Calu3 (cell line): ENCODE results near the gene GJA4. TPM values are rescaled to one million over a fixed set of nuclear protein-coding genes. Genes with fewer than 3 reads are reported as not detected.
"Not testable (repeated sequence)": the region's sequence is repeated elsewhere in the genome, so short reads cannot be mapped to it uniquely, and the experiment has no call there.

Source experiments
- BruUV-seq: library from RNA; stranded (reverse); fragments of 400-500 nt; replicated peaks from 2 replicates; lab custom pipeline; 2021; lab: Mats Ljungman, UMichigan
- CTCF ChIA-PET: fragments of 300-600 bp; sonication (Branson Sonifier 250); formaldehyde crosslinking; loops from one replicate; lab custom pipeline; 2022; ENCODE audit warnings: antibody characterized with exemption; lab: Charles Lee
- DNase-seq: peaks from one replicate; pipeline ENCODE4 v3.0.0; 2022
- H3K27ac Mint-ChIP-seq: one replicate; pipeline ENCODE4 v1.8.0; 2022; ENCODE audit warnings: mixed read lengths; ENCODE audit not compliant: unreplicated experiment
- H3K27me3 Mint-ChIP-seq: one replicate; pipeline ENCODE4 v1.8.0; 2022; ENCODE audit warnings: mixed read lengths; ENCODE audit not compliant: unreplicated experiment
- H3K36me3 Mint-ChIP-seq: one replicate; pipeline ENCODE4 v1.8.0; 2022; ENCODE audit warnings: mild to moderate bottlenecking, moderate library complexity, mixed read lengths; ENCODE audit not compliant: insufficient read depth, unreplicated experiment
- H3K4me1 Mint-ChIP-seq: one replicate; pipeline ENCODE4 v1.8.0; 2022; ENCODE audit warnings: mild to moderate bottlenecking, low read depth, mixed read lengths; ENCODE audit not compliant: unreplicated experiment
- H3K4me3 Mint-ChIP-seq: one replicate; pipeline ENCODE4 v1.8.0; 2022; ENCODE audit warnings: mild to moderate bottlenecking, low read depth, moderate library complexity, mixed read lengths; ENCODE audit not compliant: unreplicated experiment
- H3K9me3 Mint-ChIP-seq: one replicate; pipeline ENCODE4 v1.8.0; 2022; ENCODE audit warnings: low read depth, mixed read lengths; ENCODE audit not compliant: unreplicated experiment
- CTCF ChIP-seq: fragments of 200-600 bp; IDR thresholded peaks from one replicate; pipeline ENCODE4 v1.8.0; 2022; ENCODE audit warnings: antibody characterized with exemption; ENCODE audit not compliant: unreplicated experiment
- intact Hi-C: fragments of 100-400 bp; cut with micrococcal nuclease; formaldehyde crosslinking; loops from one replicate; pipeline ENCODE4 v1.10.0; 2022; ENCODE audit not compliant: unreplicated experiment
- total RNA-seq: library from RNA; stranded (reverse); gene quantifications from 2 replicates; pipeline ENCODE4 v1.2.3, GENCODE V29; 2022

Gene GJA4
- total RNA-seq, 1 experiment from 2014 or later = not detected

GRCh38 chr1:34803770-34804169, 11.0 kb downstream of the GJA4 start:
- BruUV-seq = no TSS peak
- Mint-ChIP-seq H3K9me3 (no peaks in the 10 kb centered on the region), H3K36me3 (no peaks in the 10 kb centered on the region), H3K4me1 (peaks cover 19% of the 10 kb centered on the region), H3K27ac (no peak overlapping the region), H3K4me3 (no peak overlapping the region), H3K27me3 (no peaks in the 10 kb centered on the region)
- DNase-seq = no peak
- no peak for TF ChIP-seq CTCF
- CTCF ChIA-PET = no interaction called here
- intact Hi-C loops = no loop called here

DNA sequence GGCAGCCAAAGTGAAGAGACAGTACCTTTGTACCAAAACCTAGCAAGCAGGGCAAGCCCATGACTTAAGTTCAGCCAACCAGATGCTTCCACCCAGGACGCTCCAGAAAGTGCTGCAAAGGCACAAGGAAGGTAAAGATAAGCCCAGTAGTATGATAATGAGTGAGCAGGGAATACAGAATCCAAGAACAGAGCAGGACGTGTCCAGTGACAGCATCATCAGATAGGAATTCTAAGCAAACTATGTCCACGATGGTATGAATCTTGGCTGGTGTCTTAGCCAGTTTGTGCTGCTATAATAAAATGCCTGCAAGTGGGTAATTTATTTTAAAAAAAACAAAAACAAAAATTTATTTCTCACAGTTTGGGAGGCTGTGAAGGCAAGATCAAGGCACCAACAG, 13.6 kb downstream of the GJA4 start:
- H3K27me3 Mint-ChIP-seq = no peaks in the 10 kb centered on the region
- H3K9me3 Mint-ChIP-seq = no peaks in the 10 kb centered on the region
- DNase-seq = no peak
- intact Hi-C loops = no loop called here
- H3K27ac Mint-ChIP-seq = no peak overlapping the region
- H3K4me1 Mint-ChIP-seq = peaks cover 19% of the 10 kb centered on the region
- CTCF ChIA-PET = no interaction called here
- TF ChIP-seq CTCF = no peak
- no TSS peak for BruUV-seq
- no peak overlapping the region for H3K4me3 Mint-ChIP-seq
- H3K36me3 Mint-ChIP-seq = no peaks in the 10 kb centered on the region

- TF ChIP-seq CTCF = no peak
- Mint-ChIP-seq H3K27me3 (no peaks in the 10 kb centered on the region), H3K4me1 (peaks cover 19% of the 10 kb centered on the region), H3K4me3 (no peak overlapping the region), H3K9me3 (no peaks in the 10 kb centered on the region), H3K27ac (no peak overlapping the region), H3K36me3 (no peaks in the 10 kb centered on the region)
- BruUV-seq = no TSS peak
- DNase-seq = no peak
- CTCF ChIA-PET = no interaction called here
- intact Hi-C loops = no loop called here
These were observed 15.4 kb downstream of the GJA4 start for GRCh38 chr1:34808051-34808810.

DNA sequence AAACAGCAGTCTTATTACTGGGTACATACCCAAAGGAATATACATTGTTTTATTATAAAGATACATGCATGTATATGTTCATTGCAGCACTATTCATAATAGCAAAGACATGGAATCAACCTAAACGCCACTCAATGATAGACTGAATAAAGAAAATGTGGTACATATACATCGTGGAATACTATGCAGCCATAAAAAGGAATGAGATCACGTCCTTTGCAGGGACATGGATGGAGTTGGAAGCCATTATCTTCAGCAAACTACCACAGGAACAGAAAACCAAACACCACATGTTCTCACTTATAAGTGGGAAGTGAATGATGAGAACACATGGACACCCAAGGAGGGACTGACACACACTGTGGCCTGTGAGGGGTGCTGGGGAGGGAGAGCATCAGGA, 18.0 kb downstream of the GJA4 start:
- H3K27ac Mint-ChIP-seq, intact Hi-C loops, H3K36me3 Mint-ChIP-seq, CTCF ChIA-PET, BruUV-seq, H3K27me3 Mint-ChIP-seq, H3K9me3 Mint-ChIP-seq, H3K4me3 Mint-ChIP-seq, DNase-seq: not testable (repeated sequence)
- H3K4me1 Mint-ChIP-seq = peaks cover 17% of the 10 kb centered on the region

DNA sequence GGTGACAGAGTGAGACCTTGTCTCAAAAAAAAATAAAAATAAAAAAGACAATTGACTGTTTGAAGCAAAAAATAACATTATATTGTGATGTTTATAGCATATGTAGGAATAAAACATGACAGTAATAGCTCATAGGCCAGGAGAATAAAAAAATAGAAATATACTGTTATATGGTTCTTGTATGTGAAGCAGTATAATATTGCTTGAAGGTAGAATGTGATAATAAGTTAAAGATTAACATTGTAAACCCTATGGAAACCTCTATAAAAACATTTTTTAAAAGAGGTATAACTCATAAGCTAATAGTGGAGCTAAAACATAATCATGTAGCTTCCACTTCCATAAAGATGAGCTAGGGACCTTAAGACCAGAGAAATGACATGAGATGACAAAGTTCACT, 23.5 kb downstream of the GJA4 start:
- H3K4me1 Mint-ChIP-seq = no peaks in the 10 kb centered on the region
- H3K27me3 Mint-ChIP-seq = no peaks in the 10 kb centered on the region
- H3K9me3 Mint-ChIP-seq = no peaks in the 10 kb centered on the region
- no peaks in the 10 kb centered on the region for H3K36me3 Mint-ChIP-seq
- no peak for DNase-seq
- no TSS peak for BruUV-seq
- CTCF ChIA-PET = no interaction called here
- no peak overlapping the region for H3K27ac Mint-ChIP-seq
- intact Hi-C loops = no loop called here
- no peak for TF ChIP-seq CTCF
- no peak overlapping the region for H3K4me3 Mint-ChIP-seq
